Prostate gland (tissue), 2 donors: Measurements from ENCODE around the gene RIMKLA. TPM values are rescaled to one million over a fixed set of nuclear protein-coding genes. Genes with fewer than 3 reads are reported as not detected.

Source experiments
- DNase-seq: peaks from one replicate; pipeline ENCODE4 v3.0.0-alpha.2; 2019; ENCODE audit warnings: low spot score
- H3K27ac ChIP-seq, 2 donors: fragments of 200-600 bp; sonication (generic); 2 replicates each; pipeline ENCODE4 v1.5.1; 2017 to 2019
- H3K27me3 ChIP-seq: fragments of 200-600 bp; sonication (generic); replicated peaks from 2 replicates; pipeline ENCODE4 v1.5.1; 2019; ENCODE audit not compliant: insufficient read depth
- H3K36me3 ChIP-seq, 2 donors: fragments of 200-600 bp; sonication (generic); 1 replicate in 1 of 2; 2 replicates in 1 of 2; pipeline versions ENCODE4 v1.5.1 to v1.8.1; 2017 to 2019
- H3K4me1 ChIP-seq: fragments of 200-600 bp; sonication (generic); replicated peaks from 2 replicates; pipeline ENCODE4 v1.5.1; 2019
- H3K4me3 ChIP-seq, 2 donors: fragments of 200-600 bp; sonication (generic); 2 replicates each; pipeline ENCODE4 v1.5.1; 2017 to 2019
- H3K9me3 ChIP-seq: fragments of 200-600 bp; sonication (generic); 2 replicates; pipeline ENCODE4 v1.5.1; 2017
- CTCF ChIP-seq, 4 experiments: fragments of 200-600 bp in 2 of 4; fragments of 450-650 bp in 2 of 4; sonication (generic) in 2 of 4; IDR thresholded peaks; 1 replicate in 3 of 4; 2 replicates in 1 of 4; pipeline ENCODE4 v1.5.1; 2016 to 2019; ENCODE audit warnings: antibody characterized with exemption in 4 of 4, mild to moderate bottlenecking in 2 of 4, moderate library complexity in 2 of 4
- POLR2A ChIP-seq: fragments of 450-650 bp; IDR thresholded peaks from one replicate; pipeline ENCODE4 v1.6.1; 2016; ENCODE audit warnings: antibody characterized with exemption, mild to moderate bottlenecking
- POLR2AphosphoS5 ChIP-seq: sonication (generic); formaldehyde crosslinking; IDR thresholded peaks from one replicate; pipeline ENCODE4 v1.6.1; 2017; ENCODE audit warnings: antibody characterized with exemption
- WGBS: methylation state at CpG from one replicate; pipeline ENCODE4 v1.1.5; 2018; 5-methylcytosine and 5-hydroxymethylcytosine counted together
- intact Hi-C: fragments of 100-400 bp; cut with DNase I; formaldehyde crosslinking; loops from one replicate; pipeline ENCODE4 v1.14.2; 2022
- total RNA-seq, 2 donors: library from RNA; depleted of rRNA; stranded (reverse); fragments of >200 nt; gene quantifications; one replicate each; pipeline ENCODE4 v1.1.0, GENCODE V29; 2016

RIMKLA gene
- total RNA-seq, 2 donors from 2014 or later, result 1.4 to 2.3 TPM

- no peak for TF ChIP-seq POLR2A
- DNase-seq, result no peak
- Histone ChIP-seq H3K27me3 (no peaks in the 10 kb centered on the region), H3K27ac (no peak overlapping the region), H3K9me3 (no peaks in the 10 kb centered on the region), H3K4me3 (no peak overlapping the region), H3K36me3 (no peaks in the 10 kb centered on the region), H3K4me1 (no peaks in the 10 kb centered on the region)
- intact Hi-C loops, result no loop called here
These were observed 68.7 kb downstream of the RIMKLA start for GRCh38 chr1:42449256-42449655.

DNA sequence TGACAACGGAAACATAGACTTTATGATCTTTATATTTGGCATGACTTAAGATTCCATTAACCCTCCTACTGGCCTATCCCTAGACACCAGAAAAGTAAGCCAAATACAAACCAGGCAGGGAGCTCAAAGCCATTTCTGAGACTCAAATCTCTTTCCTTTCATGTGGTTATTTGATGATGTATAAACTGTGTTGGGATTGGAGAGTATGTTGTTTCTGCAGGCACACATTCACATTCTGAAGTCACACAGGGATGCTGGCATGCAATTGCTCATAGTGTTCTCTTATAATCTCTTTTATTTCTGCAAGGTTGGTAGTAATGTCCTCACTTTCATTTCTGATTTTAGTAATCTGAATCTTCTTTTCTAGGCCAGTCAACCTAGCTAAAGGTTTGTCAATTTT, 69.5 kb downstream of the RIMKLA start:
- TF ChIP-seq POLR2AphosphoS5 (no peak), CTCF (IDR thresholded peaks at IDR 0.05) (no peak), POLR2A (no peak)
- no peaks in the 10 kb centered on the region for H3K27me3 ChIP-seq
- no peak for DNase-seq
- no peaks in the 10 kb centered on the region for H3K9me3 ChIP-seq
- WGBS, result 43% methylated on average over 1 of the region's 1 CpG
- no peaks in the 10 kb centered on the region for H3K4me1 ChIP-seq
- intact Hi-C loops, result loop anchor here (10.0 kb wide), 1 partner anchor 275 kb away; no protein-coding TSS in a partner anchor
- no peaks in the 10 kb centered on the region for H3K36me3 ChIP-seq
- no peak overlapping the region for H3K4me3 ChIP-seq
- no peak overlapping the region for H3K27ac ChIP-seq

DNA sequence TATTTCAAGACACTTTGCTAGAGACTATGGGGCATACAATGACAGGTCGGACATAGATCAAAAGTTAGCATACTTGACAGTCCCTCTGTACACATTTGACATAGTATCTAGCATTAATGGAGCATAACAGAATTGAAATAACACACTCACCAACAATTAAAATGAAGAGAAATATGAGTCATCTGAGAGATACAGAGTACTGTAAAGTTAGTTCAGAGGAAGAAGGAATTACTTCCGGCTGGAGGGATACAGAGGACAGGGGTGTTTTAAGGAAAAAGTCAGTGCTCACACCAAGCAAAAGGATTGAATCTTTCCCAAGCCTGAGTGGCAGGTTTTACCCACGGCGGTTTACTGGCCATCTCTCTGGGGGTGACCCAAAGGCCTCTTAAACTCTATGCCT, 72.8 kb downstream of the RIMKLA start:
- TF ChIP-seq POLR2AphosphoS5 (no peak), CTCF (IDR thresholded peaks at IDR 0.05) (no peak), POLR2A (no peak)
- Histone ChIP-seq H3K27ac (no peak overlapping the region), H3K9me3 (no peaks in the 10 kb centered on the region), H3K4me3 (no peak overlapping the region), H3K27me3 (no peaks in the 10 kb centered on the region), H3K36me3 (no peaks in the 10 kb centered on the region), H3K4me1 (peaks cover 5% of the 10 kb centered on the region)
- intact Hi-C loops, result loop anchor here (10.0 kb wide), 1 partner anchor 279 kb away; no protein-coding TSS in a partner anchor
- no peak for DNase-seq
- 84% methylated on average over 4 of the region's 4 CpGs for WGBS

- no peak for DNase-seq
- H3K36me3 ChIP-seq, result peaks cover 0 to under 1% of the 10 kb centered on the region in 2 donors
- no peaks in the 10 kb centered on the region for H3K27me3 ChIP-seq
- WGBS, result 98% methylated on average over 5 of the region's 5 CpGs
- no peak overlapping the region for H3K4me3 ChIP-seq
- TF ChIP-seq POLR2AphosphoS5 (no peak), CTCF (IDR thresholded peaks at IDR 0.05) (no peak), POLR2A (no peak)
- H3K9me3 ChIP-seq, result no peaks in the 10 kb centered on the region
- H3K27ac ChIP-seq, result no peak overlapping the region
- H3K4me1 ChIP-seq, result peaks cover 5% of the 10 kb centered on the region
- intact Hi-C loops, result loop anchor here (10.0 kb wide), 1 partner anchor 280 kb away; no protein-coding TSS in a partner anchor
These were observed 73.8 kb downstream of the RIMKLA start for GRCh38 chr1:42454403-42454802.

GRCh38 chr1:42456010-42456753, 75.6 kb downstream of the RIMKLA start, which contains the start of the genes PPCS and ZMYND12:
Gene PPCS (plus strand): TSS chr1:42456543. CDS start chr1:42456566, 23 bp downstream.
Gene ZMYND12 (minus strand): TSS chr1:42456022. CDS start chr1:42455997, 25 bp downstream.
- Histone ChIP-seq H3K27me3 (no peaks in the 10 kb centered on the region), H3K36me3 (peaks cover 0 to 5% of the 10 kb centered on the region in 2 donors), H3K27ac (peak within 1 kb of the TSS; percentile 87 to 92), H3K9me3 (no peaks in the 10 kb centered on the region), H3K4me3 (peak within 1 kb of the TSS; percentile 88 to 97), H3K4me1 (peaks cover 5% of the 10 kb centered on the region)
- intact Hi-C loops, result loop anchor here (5.0 to 10.0 kb wide), 3 partner anchors 119 to 281 kb away; partner anchors contain the start of gene FOXJ3
- peak; percentile 83 for DNase-seq
- under 1% methylated on average over 66 of the region's 66 CpGs for WGBS
- peak; percentile 60 for TF ChIP-seq POLR2A
- TF ChIP-seq CTCF (IDR thresholded peaks at IDR 0.05), result peak in 2 of 4 experiments; percentile 38 to 46
- peak; percentile 67 for TF ChIP-seq POLR2AphosphoS5
